Measurements from ENCODE around the gene CMTM3. TPM values are rescaled to one million over a fixed set of nuclear protein-coding genes. Genes with fewer than 3 reads are reported as not detected.
"Not testable (repeated sequence)": the region's sequence is repeated elsewhere in the genome, so short reads cannot be mapped to it uniquely, and the experiment has no call there.

CMTM3 gene
- polyA plus RNA-seq, 1 donor (not counting 4 experiments of a cell fraction or from before 2014, with no cell fraction given): 15.7 TPM

DNA sequence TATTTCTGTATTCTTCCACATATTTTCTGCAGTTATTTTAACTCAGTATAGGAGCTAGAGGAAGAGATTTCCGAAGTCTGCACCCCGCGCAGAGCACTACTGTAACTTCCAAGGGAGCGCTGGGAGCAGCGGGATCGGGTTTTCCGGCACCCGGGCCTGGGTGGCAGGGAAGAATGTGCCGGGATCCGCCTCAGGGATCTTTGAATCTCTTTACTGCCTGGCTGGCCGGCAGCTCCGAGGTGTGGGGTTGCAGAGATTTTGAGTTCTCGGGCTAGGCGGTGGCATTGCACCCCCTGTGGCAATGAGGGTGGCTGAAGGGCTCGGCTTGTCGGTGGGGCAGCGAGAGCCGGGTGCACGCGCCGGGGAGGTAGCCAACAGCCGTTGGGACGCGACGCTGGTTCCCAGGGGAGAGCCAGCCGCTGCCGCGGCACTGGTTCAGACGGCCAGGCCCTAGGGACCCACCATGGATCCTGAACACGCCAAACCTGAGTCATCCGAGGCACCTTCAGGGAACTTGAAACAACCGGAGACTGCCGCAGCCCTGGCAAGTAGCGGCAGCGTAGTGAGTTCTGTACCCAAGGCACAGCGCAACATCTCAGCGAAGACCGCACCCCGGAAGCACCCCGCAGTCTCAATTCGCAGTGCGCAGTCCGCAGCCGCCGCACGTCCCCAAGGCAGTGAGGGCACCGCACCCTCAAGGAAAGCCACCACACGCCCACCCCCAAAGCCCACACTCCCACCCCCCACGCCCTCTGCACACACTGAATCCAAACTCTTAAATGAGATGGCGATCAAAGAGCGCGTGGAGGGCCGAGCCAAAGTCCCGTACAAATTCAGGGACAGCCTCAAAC is 38.2 kb upstream of the CMTM3 start, which contains the start of gene CMTM1:
Gene CMTM1, plus strand, starts transcription at position 389 of the 851 bp plus-strand sequence. Its CDS starts 75 bp downstream, at position 464.
- H3K27me3 ChIP-seq (ENCODE audit: control insufficient read depth, extremely low read depth, insufficient read depth, low read length): no peaks in the 10 kb centered on the region
- H3K9ac ChIP-seq (ENCODE audit: control insufficient read depth, extremely low read depth, insufficient read depth, low read length): no peak within 1 kb of the TSS
- no peak for TF ChIP-seq EZH2 (IDR thresholded peaks at IDR 0.05; ENCODE audit: low read length)
- TF ChIP-seq, protein P1, sequence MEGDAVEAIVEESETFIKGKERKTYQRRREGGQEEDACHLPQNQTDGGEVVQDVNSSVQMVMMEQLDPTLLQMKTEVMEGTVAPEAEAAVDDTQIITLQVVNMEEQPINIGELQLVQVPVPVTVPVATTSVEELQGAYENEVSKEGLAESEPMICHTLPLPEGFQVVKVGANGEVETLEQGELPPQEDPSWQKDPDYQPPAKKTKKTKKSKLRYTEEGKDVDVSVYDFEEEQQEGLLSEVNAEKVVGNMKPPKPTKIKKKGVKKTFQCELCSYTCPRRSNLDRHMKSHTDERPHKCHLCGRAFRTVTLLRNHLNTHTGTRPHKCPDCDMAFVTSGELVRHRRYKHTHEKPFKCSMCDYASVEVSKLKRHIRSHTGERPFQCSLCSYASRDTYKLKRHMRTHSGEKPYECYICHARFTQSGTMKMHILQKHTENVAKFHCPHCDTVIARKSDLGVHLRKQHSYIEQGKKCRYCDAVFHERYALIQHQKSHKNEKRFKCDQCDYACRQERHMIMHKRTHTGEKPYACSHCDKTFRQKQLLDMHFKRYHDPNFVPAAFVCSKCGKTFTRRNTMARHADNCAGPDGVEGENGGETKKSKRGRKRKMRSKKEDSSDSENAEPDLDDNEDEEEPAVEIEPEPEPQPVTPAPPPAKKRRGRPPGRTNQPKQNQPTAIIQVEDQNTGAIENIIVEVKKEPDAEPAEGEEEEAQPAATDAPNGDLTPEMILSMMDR (optimal IDR thresholded peaks at IDR 0.05 in 1 of 3, IDR thresholded peaks at IDR 0.05 in 1 of 3, conservative IDR thresholded peaks at IDR 0.05 in 1 of 3; ENCODE audit: extremely low read depth in 1 of 3, insufficient read depth in 2 of 3, low read length in 3 of 3): no peak
- H3K4me1 ChIP-seq (ENCODE audit: control insufficient read depth, extremely low read depth, insufficient read depth, low read length): peaks cover 12% of the 10 kb centered on the region
- no peaks in the 10 kb centered on the region for H3K9me1 ChIP-seq (ENCODE audit: control insufficient read depth, extremely low read depth, insufficient read depth, low read length)
- H4K20me1 ChIP-seq (ENCODE audit: control insufficient read depth, extremely low read depth, insufficient read depth, low read length): no peaks in the 10 kb centered on the region
- DNase-seq (ENCODE audit: low read depth, low spot score) (no peak), FAIRE-seq (no peak)
- H2AFZ ChIP-seq (ENCODE audit: control insufficient read depth, low read length): no peak within 1 kb of the TSS
- no peaks in the 10 kb centered on the region for H3K9me3 ChIP-seq (ENCODE audit: control insufficient read depth, low read depth, low read length)
- no peak within 1 kb of the TSS for H3K4me2 ChIP-seq (ENCODE audit: control insufficient read depth, extremely low read depth, insufficient read depth, low read depth, low read length)
- H3K79me2 ChIP-seq (ENCODE audit: control insufficient read depth, insufficient read depth, low read length): no peaks in the 10 kb centered on the region
- H3K36me3 ChIP-seq (ENCODE audit: control insufficient read depth in 2 of 2, extremely low read depth in 1 of 2, insufficient read depth in 2 of 2, low read length in 2 of 2): peaks cover 2 to 3% of the 10 kb centered on the region in 2 experiments
- H3K27ac ChIP-seq (ENCODE audit: control insufficient read depth, insufficient read depth, low read length): no peak within 1 kb of the TSS
- no peak within 1 kb of the TSS for H3K4me3 ChIP-seq (ENCODE audit: control insufficient read depth in 2 of 3, extremely low read depth in 1 of 3, insufficient read depth in 2 of 3, low read depth in 1 of 3, low read length in 3 of 3)
- dilution Hi-C loops (cut with MboI; ENCODE audit: extremely low pct_ligation_motif_present, low sequenced_read_pairs): no loop called here

DNA sequence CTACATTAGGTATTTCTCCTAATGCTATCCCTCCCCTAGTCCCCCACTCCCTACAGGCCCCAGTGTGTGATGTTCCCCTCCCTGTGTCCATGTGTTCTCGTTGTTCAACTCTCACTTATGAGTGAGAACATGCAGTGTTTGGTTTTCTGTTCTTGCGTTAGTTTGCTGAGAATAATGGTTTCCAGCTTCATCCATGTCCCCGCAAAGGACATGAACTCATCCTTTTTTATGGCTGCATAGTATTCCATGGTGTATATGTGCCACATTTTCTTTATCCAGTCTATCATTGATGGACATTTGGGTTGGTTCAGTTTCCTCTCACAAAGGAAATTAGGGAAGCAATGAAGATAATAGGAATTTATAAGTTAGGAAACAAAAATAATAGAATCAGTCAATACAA is 37.2 kb upstream of the CMTM3 start:
- H4K20me1 ChIP-seq (ENCODE audit: control insufficient read depth, extremely low read depth, insufficient read depth, low read length); H3K27ac ChIP-seq (ENCODE audit: control insufficient read depth, insufficient read depth, low read length); H3K9ac ChIP-seq (ENCODE audit: control insufficient read depth, extremely low read depth, insufficient read depth, low read length); H3K4me2 ChIP-seq (ENCODE audit: control insufficient read depth, extremely low read depth, insufficient read depth, low read depth, low read length); H3K9me3 ChIP-seq (ENCODE audit: control insufficient read depth, low read depth, low read length); H3K4me3 ChIP-seq (ENCODE audit: control insufficient read depth in 2 of 3, extremely low read depth in 1 of 3, insufficient read depth in 2 of 3, low read depth in 1 of 3, low read length in 3 of 3); FAIRE-seq; H3K9me1 ChIP-seq (ENCODE audit: control insufficient read depth, extremely low read depth, insufficient read depth, low read length); H3K27me3 ChIP-seq (ENCODE audit: control insufficient read depth, extremely low read depth, insufficient read depth, low read length); dilution Hi-C loops (cut with MboI; ENCODE audit: extremely low pct_ligation_motif_present, low sequenced_read_pairs); H3K79me2 ChIP-seq (ENCODE audit: control insufficient read depth, insufficient read depth, low read length); H2AFZ ChIP-seq (ENCODE audit: control insufficient read depth, low read length); DNase-seq (ENCODE audit: low read depth, low spot score); H3K36me3 ChIP-seq (ENCODE audit: control insufficient read depth in 2 of 2, extremely low read depth in 1 of 2, insufficient read depth in 2 of 2, low read length in 2 of 2): not testable (repeated sequence)
- peaks cover 12% of the 10 kb centered on the region for H3K4me1 ChIP-seq (ENCODE audit: control insufficient read depth, extremely low read depth, insufficient read depth, low read length)
